K562 (cell line): ENCODE results near the gene SPATA33. TPM values are rescaled to one million over a fixed set of nuclear protein-coding genes. Genes with fewer than 3 reads are reported as not detected.

Experiments
- ATAC-seq: fragments of 200-7000 bp; cut with Tn5 transposase; 3 replicates; pipeline ENCODE4 v1.9.1; 2020; ENCODE audit warnings: moderate library complexity
- BruUV-seq: library from RNA; stranded (reverse); fragments of 400-500 nt; replicated peaks from 2 replicates; lab custom pipeline; 2021; lab: Mats Ljungman, UMichigan
- CTCF ChIA-PET: fragments of 300-600 bp; formaldehyde crosslinking; extraction: SDS; loops from one replicate; lab custom pipeline; 2021; ENCODE audit warnings: low intra/inter-chr PET ratio; lab: Yijun Ruan, JAX
- POLR2A ChIA-PET: fragments of 300-600, 350-650 bp; sonication (Branson Sonifier 250); formaldehyde crosslinking; extraction: SDS; loops from one replicate; lab custom pipeline; 2021; ENCODE audit warnings: antibody characterized with exemption, inconsistent platforms; lab: Yijun Ruan, JAX
- DNase-seq, 4 experiments: peaks; one replicate each; pipeline versions ENCODE4 v3.0.0 to v3.0.0-alpha.2; 2011 to 2018; ENCODE audit warnings: low spot score in 3 of 4, mixed read lengths in 3 of 4; ENCODE audit errors: extremely low read depth in 1 of 4
- FAIRE-seq: peaks from 2 replicates; lab custom pipeline; 2011; peaks lifted over from hg19 to GRCh38; lab: Jason Lieb, UNC
- H2AFZ ChIP-seq: 2 replicates; pipeline ENCODE4 v1.6.0; 2011; ENCODE audit warnings: low read depth, low read length, control low read depth, inconsistent platforms
- H3K27ac ChIP-seq: fragments of 200-600 bp; 3 replicates; pipeline ENCODE4 v1.8.0; 2011; ENCODE audit warnings: low read depth, mild to moderate bottlenecking, control low read depth, inconsistent platforms, low read length, moderate library complexity, mixed read lengths; ENCODE audit errors: extremely low read depth
- H3K27me3 ChIP-seq, 2 experiments: fragments of 300-600 bp in 1 of 2; 2 replicates in 1 of 2; 3 replicates in 1 of 2; pipeline versions ENCODE4 v1.6.0 to v1.8.0; 2011; ENCODE audit warnings: inconsistent platforms in 2 of 2, low read length in 2 of 2, mild to moderate bottlenecking in 1 of 2, mixed read lengths in 1 of 2, moderate library complexity in 1 of 2; ENCODE audit not compliant: control insufficient read depth in 2 of 2, insufficient read depth in 2 of 2
- H3K36me3 ChIP-seq: fragments of 300-600 bp; 3 replicates; pipeline ENCODE4 v1.8.0; 2011; ENCODE audit warnings: mild to moderate bottlenecking, low read length, inconsistent platforms; ENCODE audit not compliant: control insufficient read depth, insufficient read depth
- H3K4me1 ChIP-seq, 2 experiments: fragments of 200-600 bp in 1 of 2; replicated peaks in 1 of 2; 2 replicates in 1 of 2; 3 replicates in 1 of 2; pipeline versions ENCODE4 v1.5.1 to v1.8.0; 2011; ENCODE audit warnings: inconsistent platforms in 2 of 2, low read length in 2 of 2, mild to moderate bottlenecking in 1 of 2, mixed read lengths in 1 of 2, moderate library complexity in 1 of 2; ENCODE audit not compliant: control insufficient read depth in 2 of 2, insufficient read depth in 2 of 2
- H3K4me2 ChIP-seq: 2 replicates; pipeline ENCODE4 v1.6.1; 2011; ENCODE audit warnings: low read length, control low read depth, inconsistent platforms, mixed read lengths; ENCODE audit not compliant: insufficient read depth
- H3K4me3 ChIP-seq: fragments of 200-600 bp; sonication (generic), shearing (Covaris generic); 2 replicates; pipeline ENCODE4 v1.5.1; 2016; ENCODE audit warnings: control low read depth, inconsistent platforms
- H3K79me2 ChIP-seq: fragments of 200-600 bp; 3 replicates; pipeline ENCODE4 v1.8.0; 2011; ENCODE audit warnings: low read length, inconsistent platforms; ENCODE audit not compliant: control insufficient read depth, insufficient read depth
- H3K9ac ChIP-seq, 2 experiments: 2 replicates each; pipeline versions ENCODE4 v1.6.0 to v1.6.1; 2011; ENCODE audit warnings: low read depth in 2 of 2, low read length in 2 of 2, control low read depth in 1 of 2, inconsistent platforms in 1 of 2, mild to moderate bottlenecking in 1 of 2, mixed read lengths in 1 of 2; ENCODE audit not compliant: insufficient read depth in 1 of 2
- H3K9me1 ChIP-seq: one replicate; pipeline ENCODE4 v1.6.0; 2011; ENCODE audit warnings: inconsistent platforms, mild to moderate bottlenecking, low read length, moderate library complexity; ENCODE audit not compliant: control insufficient read depth, insufficient read depth
- H3K9me3 ChIP-seq: replicated peaks from 2 replicates; pipeline ENCODE4 v1.5.1; 2011; ENCODE audit warnings: low read depth, low read length, inconsistent platforms; ENCODE audit not compliant: control insufficient read depth, insufficient read depth
- H4K20me1 ChIP-seq: replicated peaks from 2 replicates; pipeline ENCODE4 v1.6.1; 2011; ENCODE audit warnings: low read length, inconsistent platforms, mixed read lengths; ENCODE audit not compliant: control insufficient read depth, insufficient read depth
- ATF2 ChIP-seq: sonication (generic); formaldehyde crosslinking; IDR thresholded peaks from 2 replicates; pipeline ENCODE4 v1.8.1; 2022; ENCODE audit warnings: missing genetic modification reagents
- E2F5 ChIP-seq: sonication (generic); formaldehyde crosslinking; IDR thresholded peaks from 2 replicates; pipeline ENCODE4 v1.8.0; 2022; ENCODE audit warnings: mild to moderate bottlenecking, missing genetic modification reagents
- EGR1 ChIP-seq: fragments of 450-650 bp; conservative IDR thresholded peaks from 2 replicates; pipeline ENCODE4 v1.6.1; 2017; ENCODE audit warnings: mild to moderate bottlenecking
- HBP1 ChIP-seq: fragments of 450-650 bp; formaldehyde crosslinking; IDR thresholded peaks from 2 replicates; pipeline ENCODE4 v1.4.0; 2022; ENCODE audit warnings: missing genetic modification characterization
- HDAC1 ChIP-seq, 2 experiments: fragments of 450-650 bp; IDR thresholded peaks; 2 replicates each; pipeline ENCODE4 v1.6.1; 2016 to 2017; ENCODE audit warnings: inconsistent platforms in 1 of 2, mild to moderate bottlenecking in 1 of 2, moderate library complexity in 1 of 2
- HINFP ChIP-seq: fragments of 450-650 bp; conservative IDR thresholded peaks from 2 replicates; pipeline ENCODE4 v1.6.1; 2016; ENCODE audit warnings: missing genetic modification characterization, low read depth, mild to moderate bottlenecking, control low read depth, missing compliant biosample characterization
- HIVEP1 ChIP-seq: fragments of 250-450 bp; sonication (Bioruptor Pico); IDR thresholded peaks from 2 replicates; pipeline ENCODE4 v1.4.0; 2020; ENCODE audit warnings: mild to moderate bottlenecking
- NCOA1 ChIP-seq: fragments of 450-650 bp; IDR thresholded peaks from 2 replicates; pipeline ENCODE4 v1.6.1; 2016; ENCODE audit warnings: low read depth
- POLR2G ChIP-seq: fragments of 200-400 bp; formaldehyde crosslinking; IDR thresholded peaks from 2 replicates; pipeline ENCODE4 v1.6.1; 2017; ENCODE audit warnings: low read depth, mild to moderate bottlenecking, antibody characterized with exemption, low read length, moderate library complexity
- RBFOX2 ChIP-seq: fragments of 200-400 bp; formaldehyde crosslinking; IDR thresholded peaks from 2 replicates; pipeline ENCODE4 v1.6.1; 2017; ENCODE audit warnings: low read depth, mild to moderate bottlenecking, low read length, moderate library complexity
- ZNF133 ChIP-seq: fragments of 250-450 bp; sonication (Bioruptor Pico); IDR thresholded peaks from 2 replicates; pipeline ENCODE4 v1.4.0; 2020; ENCODE audit warnings: mild to moderate bottlenecking
- ZNF146 ChIP-seq: IDR thresholded peaks from one replicate; pipeline ENCODE4 v1.6.1; 2018; ENCODE audit warnings: missing compliant biosample characterization; ENCODE audit not compliant: unreplicated experiment
- ZNF277 ChIP-seq: fragments of 250-450 bp; sonication (Bioruptor Pico); IDR thresholded peaks from 2 replicates; pipeline ENCODE4 v1.8.0; 2022; ENCODE audit warnings: inconsistent platforms, mild to moderate bottlenecking, moderate library complexity, borderline replicate concordance
- ZNF41 ChIP-seq: fragments of 250-450 bp; sonication (Bioruptor Pico); conservative IDR thresholded peaks from 2 replicates; pipeline ENCODE4 v1.4.0; 2020; ENCODE audit warnings: mild to moderate bottlenecking
- ZNF668 ChIP-seq: fragments of 250-450 bp; sonication (Bioruptor Pico); IDR thresholded peaks from 2 replicates; pipeline ENCODE4 v1.8.0; 2022; ENCODE audit warnings: mild to moderate bottlenecking, inconsistent platforms
- ZNF75A ChIP-seq: fragments of 450-650 bp; formaldehyde crosslinking; IDR thresholded peaks from 2 replicates; pipeline ENCODE4 v1.4.0; 2020; ENCODE audit warnings: mild to moderate bottlenecking
- WGBS: fragments of 100-300 bp; shearing (Covaris generic); methylation state at CpG from one replicate; pipeline ENCODE4 v1.1.6; 2016; ENCODE audit warnings: low coverage, mixed read lengths; ENCODE audit not compliant: insufficient coverage; ENCODE audit errors: missing lambda C conversion rate; 5-methylcytosine and 5-hydroxymethylcytosine counted together
- in situ Hi-C: fragments of 300-500 bp; cut with MboI; formaldehyde crosslinking; loops from 4 replicates; pipeline ENCODE4 v1.15.0; 2018; ENCODE audit warnings: inconsistent platforms, mixed read lengths
- intact Hi-C: fragments of 100-400 bp; cut with micrococcal nuclease; formaldehyde crosslinking; loops from 2 replicates; pipeline ENCODE4 v1.14.2; 2022
- polyA plus RNA-seq, 8 experiments: library from polyadenylated mRNA; depleted of rRNA in 4 of 8; stranded (reverse) in 5 of 8; unstranded in 3 of 8; fragments of >200 nt; fragmentation: Nextera tagmentation in 2 of 8; fragmentation: Illumina TruSeq in 1 of 8; extraction: Ambion mirVana in 2 of 8; extraction: Trizol in 1 of 8; gene quantifications; 2 replicates each; pipeline versions ENCODE4 v1.2.1 to v1.2.3, GENCODE V29; 2011 to 2014; ENCODE audit warnings: inconsistent platforms in 1 of 8, missing spikeins in 1 of 8
- total RNA-seq, 7 experiments: library from RNA; depleted of rRNA in 6 of 7; stranded (reverse); fragments of >200 nt in 6 of 7; fragmentation: Illumina TruSeq in 2 of 7; extraction: Trizol in 2 of 7; gene quantifications; 2 replicates each; pipeline versions ENCODE4 v1.2.1 to v1.2.3, GENCODE V29; 2011 to 2021; ENCODE audit warnings: low replicate concordance in 1 of 7

SPATA33 gene
- total and polyA plus RNA-seq, 9 of the 15 experiments (the other 6 are each of a cell fraction or from before 2014, with no cell fraction given) = 4.0 to 20.0 (median 11.8) TPM

GRCh38 chr16:89651584-89651983, 6.1 kb upstream of the SPATA33 start:
- Histone ChIP-seq H3K9me3 (no peaks in the 10 kb centered on the region), H3K27me3 (no peaks in the 10 kb centered on the region), H3K9ac (peak overlapping the region in 1 of 2 experiments; percentile 64; a peak in 1 of 4 replicates), H3K4me2 (no peak overlapping the region), H3K79me2 (peaks cover 32% of the 10 kb centered on the region), H2AFZ (no peak overlapping the region), H3K36me3 (peaks cover 51% of the 10 kb centered on the region; the same call in 2 of the 3 replicates), H3K9me1 (peaks cover 7% of the 10 kb centered on the region), H4K20me1 (0 out of 2 replicates have a peak, but pooled peaks cover 4% of the 10 kb centered on the region), H3K4me1 (peaks cover 3 to 23% of the 10 kb centered on the region in 2 experiments; a peak in 3 of 5 replicates), H3K27ac (no peak overlapping the region), H3K4me3 (no peak overlapping the region)
- POLR2A ChIA-PET = no interaction called here
- ATAC-seq = no peak
- intact Hi-C loops = no loop called here
- FAIRE-seq = no peak
- no TSS peak for BruUV-seq
- CTCF ChIA-PET = no interaction called here
- WGBS = 97% methylated on average over 14 of the region's 15 CpGs
- DNase-seq = no peak
- in situ Hi-C loops = no loop called here
- TF ChIP-seq RBFOX2 (0 out of 2 replicates have a peak, but pooled peaks have one; percentile 18), ZNF75A (CRISPR knock-in tag) (no peak), HINFP (no peak), HDAC1 (IDR thresholded peaks at IDR 0.05) (no peak), E2F5 (CRISPR knock-in tag) (no peak), ATF2 (no peak), ZNF668 (CRISPR knock-in tag) (no peak), HIVEP1 (CRISPR knock-in tag) (no peak), NCOA1 (no peak), ZNF133 (CRISPR knock-in tag) (no peak), ZNF277 (CRISPR knock-in tag) (no peak), EGR1 (no peak), POLR2G (0 out of 2 replicates have a peak, but pooled peaks have one; percentile 17), ZNF41 (no peak), ZNF146 (CRISPR knock-in tag) (no peak), HBP1 (CRISPR knock-in tag) (no peak)
